Neural progenitor cell (in vitro differentiated cells): ENCODE data around the gene FAIM2.

ENCODE experiments used
- EZH2 ChIP-seq: fragments of 200-600 bp; sonication (generic); IDR thresholded peaks from 2 replicates; pipeline ENCODE4 v1.6.1; 2017; ENCODE audit warnings: antibody characterized with exemption, mild to moderate bottlenecking, moderate library complexity
- TF ChIP-seq, protein P1 (sequence below): fragments of 200-600 bp; sonication (generic); IDR thresholded peaks from 2 replicates; pipeline ENCODE4 v1.5.1; 2017; ENCODE audit warnings: antibody characterized with exemption, mild to moderate bottlenecking

DNA sequence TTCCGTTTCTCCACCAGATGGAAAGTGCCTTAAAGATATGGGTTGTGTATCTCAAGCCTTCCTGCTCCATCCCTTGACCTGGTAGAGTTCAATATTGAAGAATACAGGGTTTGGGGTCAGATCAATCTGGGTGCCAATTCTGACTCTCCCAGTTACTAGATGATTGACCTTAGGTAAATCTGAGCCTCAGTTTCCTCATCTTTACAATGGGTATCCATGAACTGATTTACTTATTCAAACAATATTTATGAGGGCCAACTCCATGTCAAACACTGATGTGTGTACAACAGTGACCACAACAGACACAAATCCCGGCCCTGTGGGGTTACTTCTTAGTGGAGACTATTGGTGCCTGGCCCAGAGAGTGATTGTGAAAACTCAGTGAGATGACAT lies 7.5 kb upstream of the FAIM2 start:
- TF ChIP-seq, protein P1, sequence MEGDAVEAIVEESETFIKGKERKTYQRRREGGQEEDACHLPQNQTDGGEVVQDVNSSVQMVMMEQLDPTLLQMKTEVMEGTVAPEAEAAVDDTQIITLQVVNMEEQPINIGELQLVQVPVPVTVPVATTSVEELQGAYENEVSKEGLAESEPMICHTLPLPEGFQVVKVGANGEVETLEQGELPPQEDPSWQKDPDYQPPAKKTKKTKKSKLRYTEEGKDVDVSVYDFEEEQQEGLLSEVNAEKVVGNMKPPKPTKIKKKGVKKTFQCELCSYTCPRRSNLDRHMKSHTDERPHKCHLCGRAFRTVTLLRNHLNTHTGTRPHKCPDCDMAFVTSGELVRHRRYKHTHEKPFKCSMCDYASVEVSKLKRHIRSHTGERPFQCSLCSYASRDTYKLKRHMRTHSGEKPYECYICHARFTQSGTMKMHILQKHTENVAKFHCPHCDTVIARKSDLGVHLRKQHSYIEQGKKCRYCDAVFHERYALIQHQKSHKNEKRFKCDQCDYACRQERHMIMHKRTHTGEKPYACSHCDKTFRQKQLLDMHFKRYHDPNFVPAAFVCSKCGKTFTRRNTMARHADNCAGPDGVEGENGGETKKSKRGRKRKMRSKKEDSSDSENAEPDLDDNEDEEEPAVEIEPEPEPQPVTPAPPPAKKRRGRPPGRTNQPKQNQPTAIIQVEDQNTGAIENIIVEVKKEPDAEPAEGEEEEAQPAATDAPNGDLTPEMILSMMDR = no peak
- TF ChIP-seq EZH2 = no peak
